Esophagus (tissue), 2 donors: Measurements from ENCODE around the gene EVL. TPM values are rescaled to one million over a fixed set of nuclear protein-coding genes. Genes with fewer than 3 reads are reported as not detected.

Experiments
- H3K27ac ChIP-seq, 2 donors: one replicate each; pipeline ENCODE4 v1.5.1; 2013; ENCODE audit warnings: low read depth in 2 of 2, mild to moderate bottlenecking in 2 of 2, inconsistent platforms in 1 of 2, low read length in 1 of 2, moderate library complexity in 1 of 2
- H3K27me3 ChIP-seq, 2 donors: one replicate each; pipeline ENCODE4 v1.6.1; 2013; ENCODE audit warnings: low read length in 2 of 2, control low read depth in 1 of 2, mild to moderate bottlenecking in 1 of 2; ENCODE audit not compliant: insufficient read depth in 2 of 2, control insufficient read depth in 1 of 2
- H3K36me3 ChIP-seq, 2 donors: one replicate each; pipeline ENCODE4 v1.6.1; 2013; ENCODE audit warnings: low read length in 1 of 2; ENCODE audit not compliant: control insufficient read depth in 2 of 2, insufficient read depth in 2 of 2
- H3K4me1 ChIP-seq, 2 donors: one replicate each; pipeline ENCODE4 v1.6.1; 2013; ENCODE audit warnings: low read length in 1 of 2; ENCODE audit not compliant: control insufficient read depth in 2 of 2, insufficient read depth in 2 of 2
- H3K4me3 ChIP-seq, 2 donors: one replicate each; pipeline ENCODE4 v1.5.1; 2013; ENCODE audit warnings: low read length in 2 of 2, mild to moderate bottlenecking in 2 of 2, low read depth in 1 of 2, moderate library complexity in 1 of 2
- H3K9me3 ChIP-seq, 2 donors: one replicate each; pipeline ENCODE4 v1.6.1; 2013; ENCODE audit warnings: mild to moderate bottlenecking in 2 of 2, low read depth in 1 of 2, low read length in 1 of 2, moderate library complexity in 1 of 2; ENCODE audit not compliant: control insufficient read depth in 2 of 2, insufficient read depth in 1 of 2
- WGBS, 2 donors: extraction: QIAGEN DNeasy Blood & Tissue Kit; methylation state at CpG; one replicate each; pipeline ENCODE4 v1.1.7; 2013; 5-methylcytosine and 5-hydroxymethylcytosine counted together
- polyA plus RNA-seq, 2 donors: library from polyadenylated mRNA; stranded (reverse); fragments of 200-250 nt; gene quantifications; one replicate each; pipeline ENCODE4 v1.2.3, GENCODE V29; 2013
- donor health status: healthy with polysubstance abuse.
- donor health status: Bipolar disorder and iron deficiency.

Gene EVL
- polyA plus RNA-seq, 2 donors: 25.3 to 41.9 TPM

DNA sequence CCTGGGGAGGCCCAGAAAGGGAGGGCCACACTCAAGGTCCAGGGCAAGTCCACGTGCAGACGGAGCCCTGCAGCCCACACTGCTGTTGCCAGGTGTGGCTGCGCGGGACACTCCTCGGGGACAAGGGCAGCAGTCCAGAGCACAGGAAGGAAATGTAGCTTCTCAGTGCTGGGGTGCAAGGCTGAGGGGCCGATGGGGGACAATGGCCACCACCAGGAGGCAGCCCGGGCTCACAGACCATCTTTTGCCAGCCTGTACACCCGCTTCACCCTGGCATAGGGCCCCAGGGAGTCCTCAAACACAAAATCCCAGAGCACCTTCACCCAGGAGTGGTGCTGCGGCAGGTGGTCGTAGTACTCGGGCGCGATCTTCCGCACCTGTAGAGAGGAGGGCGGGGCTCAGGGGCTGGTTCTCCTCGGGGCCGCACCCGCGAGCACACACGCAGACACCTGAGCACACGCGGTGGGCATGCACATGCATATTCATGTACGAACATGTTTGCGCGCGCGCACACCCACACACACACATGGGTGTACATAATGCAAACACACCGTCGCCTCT lies 81.4 kb downstream of the EVL start:
- Histone ChIP-seq H3K4me1 (peaks cover 16 to 63% of the 10 kb centered on the region in 2 donors), H3K4me3 (no peak overlapping the region), H3K36me3 (peaks cover 0 to 40% of the 10 kb centered on the region in 2 donors), H3K27me3 (no peaks in the 10 kb centered on the region), H3K27ac (no peak overlapping the region), H3K9me3 (peaks cover 0 to 2% of the 10 kb centered on the region in 2 donors)
- WGBS, 2 donors: 71 to 72% methylated on average over 29 of the region's 29 CpGs

DNA sequence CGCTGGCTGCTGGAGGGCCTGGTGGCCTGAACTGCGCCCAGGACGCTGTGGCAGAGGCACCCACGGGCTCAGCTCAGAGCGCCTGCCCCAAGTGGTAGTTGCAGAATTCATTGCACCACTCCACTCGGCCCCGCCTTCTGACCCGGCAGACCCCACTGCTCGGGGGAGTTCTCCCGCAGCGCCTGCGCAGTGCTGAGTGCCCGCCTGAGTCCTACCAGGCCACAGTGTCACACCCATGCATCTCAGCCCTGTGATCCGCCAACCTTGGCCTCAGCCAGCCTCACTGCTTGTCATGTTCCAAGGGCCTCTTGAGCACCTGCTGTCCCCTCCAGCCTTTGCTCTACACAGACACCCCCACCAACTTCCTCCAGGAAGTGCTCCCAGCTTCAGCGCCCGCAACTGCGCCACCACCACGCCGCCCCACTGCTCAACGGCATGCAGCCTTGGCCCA lies 82.0 kb downstream of the EVL start:
- Histone ChIP-seq H3K27ac (no peak overlapping the region), H3K4me3 (no peak overlapping the region), H3K9me3 (peaks cover 0 to 2% of the 10 kb centered on the region in 2 donors), H3K4me1 (peaks cover 13 to 64% of the 10 kb centered on the region in 2 donors), H3K36me3 (peaks cover 0 to 36% of the 10 kb centered on the region in 2 donors), H3K27me3 (no peaks in the 10 kb centered on the region)
- WGBS, 2 donors: 64 to 75% methylated on average over 20 of the region's 20 CpGs

DNA sequence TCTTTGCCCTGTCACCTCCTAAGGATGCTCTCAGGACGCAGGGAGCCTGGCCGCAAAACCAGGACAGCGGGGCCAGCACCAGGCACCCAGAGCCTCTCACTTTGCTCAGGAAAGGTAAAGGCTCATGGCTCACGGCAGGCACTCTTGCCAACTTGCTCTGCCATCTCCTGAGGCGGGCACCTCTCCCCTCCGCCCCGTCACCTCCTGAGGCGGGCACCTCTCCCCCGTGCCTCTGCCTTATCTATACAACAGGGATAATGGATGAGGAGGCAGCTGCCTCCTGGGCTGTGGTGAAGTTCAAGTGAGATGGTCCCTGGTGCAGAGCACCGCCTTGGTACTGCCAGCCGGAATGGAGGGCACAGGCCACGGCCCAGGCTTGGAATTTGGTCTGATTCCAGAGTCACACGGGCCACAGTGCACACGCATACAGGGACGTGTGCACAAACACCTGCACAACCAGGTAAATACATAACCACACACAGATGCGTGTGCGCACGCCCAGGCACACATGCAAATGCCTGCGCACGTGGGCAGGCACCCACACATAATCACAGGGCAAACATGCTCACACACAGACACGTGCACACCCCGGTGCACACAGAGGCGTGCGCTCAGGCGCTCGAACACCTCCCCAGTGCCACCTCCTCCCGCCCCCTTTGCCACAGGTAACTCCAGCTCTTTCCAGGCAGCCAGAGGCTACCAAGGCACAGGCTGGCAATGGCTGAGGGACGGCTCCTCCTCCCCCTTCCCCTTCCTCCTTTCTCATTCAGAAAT lies 82.7 kb downstream of the EVL start:
- no peak overlapping the region for H3K27ac ChIP-seq

DNA sequence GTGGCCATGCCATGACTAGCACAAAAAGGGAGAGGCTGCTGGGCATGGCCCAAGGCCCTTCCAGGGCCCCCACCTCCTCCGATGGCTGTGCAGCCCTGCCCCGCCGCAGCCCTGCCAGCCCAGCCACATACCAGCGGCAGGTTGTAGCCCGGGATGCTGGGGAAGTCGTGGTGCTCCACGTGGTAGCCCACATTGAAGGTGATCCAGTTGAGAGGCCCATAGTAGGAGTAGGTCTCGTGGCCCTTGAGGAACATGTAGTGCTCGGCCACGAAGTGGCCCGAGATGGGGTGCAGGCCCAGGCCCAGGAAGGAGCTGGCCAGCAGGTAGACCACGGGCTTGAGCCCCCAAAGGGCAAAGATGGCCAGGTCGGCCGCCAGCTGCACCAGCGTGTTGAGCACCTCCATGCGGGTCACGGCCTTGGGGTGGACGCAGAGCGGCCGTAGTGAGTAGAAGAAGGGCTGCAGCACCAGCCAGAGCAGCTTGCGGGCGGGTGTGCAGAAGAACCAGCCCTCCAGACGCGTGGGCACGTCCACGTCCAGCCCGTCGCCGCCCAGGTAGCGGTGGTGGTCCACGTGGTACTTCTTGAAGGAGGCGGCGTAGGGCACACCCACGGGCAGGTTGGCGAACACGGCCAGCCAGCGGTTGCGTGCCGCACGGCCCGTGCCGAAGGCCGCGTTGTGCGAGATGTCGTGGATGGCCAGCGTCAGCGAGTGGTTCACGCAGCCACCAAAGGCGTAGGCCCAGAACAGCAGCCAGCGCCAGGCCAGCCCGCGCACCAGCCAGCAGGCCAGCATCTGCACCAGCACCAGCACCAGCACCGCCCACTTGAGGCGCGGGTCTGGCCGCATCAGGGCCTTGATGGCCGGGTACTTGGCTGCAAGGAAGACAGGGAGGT lies 83.9 kb downstream of the EVL start:
- WGBS, 2 donors: 91 to 92% methylated on average over 54 to 58 of the region's 58 CpGs
- H3K4me1 ChIP-seq: peaks cover 13 to 68% of the 10 kb centered on the region in 2 donors

More for the DNA sequence above, 82.7 kb downstream of the EVL start:
- peaks cover 13 to 64% of the 10 kb centered on the region in 2 donors for H3K4me1 ChIP-seq
- WGBS, 2 donors: 56 to 58% methylated on average over 26 to 28 of the region's 28 CpGs
- no peak overlapping the region for H3K4me3 ChIP-seq
- H3K36me3 ChIP-seq: peaks cover 0 to 33% of the 10 kb centered on the region in 2 donors
- H3K27me3 ChIP-seq: no peaks in the 10 kb centered on the region
- H3K9me3 ChIP-seq: peaks cover 0 to 2% of the 10 kb centered on the region in 2 donors

DNA sequence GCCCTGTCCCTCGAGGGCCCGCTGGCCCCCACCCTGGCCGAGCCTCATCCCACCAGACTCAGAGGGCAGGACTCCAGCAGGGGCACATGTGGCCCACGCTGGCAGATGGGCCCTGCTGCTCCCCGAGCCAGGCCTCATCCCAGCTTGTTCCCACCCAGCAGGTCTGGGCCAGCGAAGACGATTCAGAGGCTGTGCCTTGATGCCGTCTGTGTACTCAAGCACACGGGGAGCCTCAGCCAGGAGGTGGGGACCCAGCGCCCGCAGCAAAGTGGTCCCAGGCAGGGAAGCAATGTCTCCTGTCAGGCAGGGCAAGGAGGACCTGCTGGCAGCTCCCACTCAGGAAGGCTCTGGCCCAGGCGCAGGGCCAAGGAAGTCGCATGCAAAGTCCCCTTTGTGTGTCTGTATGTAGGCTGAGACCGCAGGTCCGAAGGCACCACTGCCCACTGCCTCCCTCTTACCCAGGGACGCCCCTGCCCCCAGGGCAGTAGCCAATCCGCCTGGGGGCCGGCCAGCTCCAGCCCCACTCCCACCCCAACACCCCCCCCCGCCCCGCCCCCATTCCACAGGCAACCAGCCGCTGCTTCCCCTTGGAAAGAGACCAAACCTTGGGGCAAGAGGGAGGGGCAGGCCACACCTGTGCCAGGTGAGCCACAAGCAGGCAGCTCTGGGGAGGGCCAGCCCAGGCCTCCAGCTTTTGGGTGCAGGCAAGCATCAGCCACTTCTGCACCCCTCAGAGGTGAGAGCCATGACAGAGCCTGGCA lies 84.8 kb downstream of the EVL start:
- WGBS, 2 donors: 32 to 34% methylated on average over 16 to 21 of the region's 21 CpGs
- H3K4me3 ChIP-seq: no peak overlapping the region
- peak overlapping the region; percentile 81 to 88 for H3K27ac ChIP-seq

More for the DNA sequence above, 83.9 kb downstream of the EVL start:
- Histone ChIP-seq H3K27me3 (no peaks in the 10 kb centered on the region), H3K4me3 (no peak overlapping the region), H3K27ac (no peak overlapping the region), H3K36me3 (peaks cover 0 to 25% of the 10 kb centered on the region in 2 donors), H3K9me3 (peaks cover 0 to 2% of the 10 kb centered on the region in 2 donors)

DNA sequence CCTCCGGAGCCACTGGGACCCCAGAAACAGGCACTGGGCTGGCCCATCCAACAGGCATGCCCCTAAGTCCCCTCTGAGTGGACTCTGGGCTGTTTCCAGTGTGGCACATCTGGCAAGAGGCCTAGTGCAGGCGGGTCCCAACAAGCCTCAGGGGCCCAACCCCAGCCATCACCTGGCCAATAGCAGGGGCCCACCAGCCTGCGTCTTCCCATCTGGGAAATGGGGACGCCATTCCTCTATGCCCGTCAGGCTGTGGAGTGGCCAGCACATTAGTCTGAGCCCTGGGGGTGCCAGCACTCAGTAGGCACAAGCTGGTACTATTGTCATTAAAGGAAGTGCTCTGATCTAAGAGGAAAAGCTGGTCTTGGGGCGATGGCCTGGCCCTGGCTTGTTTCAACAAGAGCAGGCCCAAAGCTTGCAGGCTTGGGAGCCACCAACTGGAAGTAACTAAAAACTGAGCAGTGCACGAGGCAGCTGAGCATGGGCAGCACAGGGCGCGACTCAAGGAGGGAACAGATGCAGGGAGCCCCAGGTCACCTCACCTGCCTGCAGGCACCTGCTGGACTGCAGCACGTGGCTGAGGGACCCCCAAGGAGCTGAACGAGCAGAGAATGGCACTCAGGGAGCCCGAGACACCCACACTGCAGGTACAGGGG lies 85.8 kb downstream of the EVL start:
- peaks cover 0 to 24% of the 10 kb centered on the region in 2 donors for H3K36me3 ChIP-seq
- no peak overlapping the region for H3K4me3 ChIP-seq
- H3K27me3 ChIP-seq: no peaks in the 10 kb centered on the region
- H3K4me1 ChIP-seq: peaks cover 13 to 64% of the 10 kb centered on the region in 2 donors
- WGBS, 2 donors: 51 to 56% methylated on average over 12 of the region's 12 CpGs
- H3K27ac ChIP-seq: peak overlapping the region; percentile 81 to 88
- H3K9me3 ChIP-seq: peaks cover 8 to 9% of the 10 kb centered on the region in 2 donors

More for the DNA sequence above, 84.8 kb downstream of the EVL start:
- Histone ChIP-seq H3K36me3 (peaks cover 0 to 27% of the 10 kb centered on the region in 2 donors), H3K27me3 (no peaks in the 10 kb centered on the region), H3K4me1 (peaks cover 13 to 71% of the 10 kb centered on the region in 2 donors), H3K9me3 (peaks cover 8 to 9% of the 10 kb centered on the region in 2 donors)

DNA sequence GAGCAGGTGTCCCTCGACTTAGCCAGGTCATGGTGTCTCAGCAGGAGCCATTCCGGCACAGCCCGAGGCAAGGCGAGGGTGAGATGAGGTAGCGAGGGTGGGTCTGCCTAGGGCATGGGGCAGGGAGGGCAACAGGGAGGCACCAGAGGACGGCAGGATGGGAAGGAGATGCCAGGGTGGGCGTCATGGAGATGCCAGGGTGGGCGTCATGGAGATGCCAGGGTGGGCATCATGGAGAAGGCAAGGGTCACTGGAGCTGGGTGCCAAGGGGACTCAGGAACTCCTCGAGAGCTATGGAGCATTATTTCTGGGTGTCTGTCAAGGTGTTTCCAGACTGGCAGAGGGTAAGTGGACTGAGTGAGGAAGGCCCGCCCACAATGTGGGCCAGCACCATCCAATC lies 86.9 kb downstream of the EVL start:
- Histone ChIP-seq H3K27me3 (no peaks in the 10 kb centered on the region), H3K27ac (no peak overlapping the region), H3K4me3 (no peak overlapping the region), H3K9me3 (peaks cover 8 to 9% of the 10 kb centered on the region in 2 donors), H3K36me3 (peaks cover 0 to 20% of the 10 kb centered on the region in 2 donors), H3K4me1 (peaks cover 13 to 60% of the 10 kb centered on the region in 2 donors)
- 87 to 92% methylated on average over 10 of the region's 10 CpGs for WGBS, 2 donors

DNA sequence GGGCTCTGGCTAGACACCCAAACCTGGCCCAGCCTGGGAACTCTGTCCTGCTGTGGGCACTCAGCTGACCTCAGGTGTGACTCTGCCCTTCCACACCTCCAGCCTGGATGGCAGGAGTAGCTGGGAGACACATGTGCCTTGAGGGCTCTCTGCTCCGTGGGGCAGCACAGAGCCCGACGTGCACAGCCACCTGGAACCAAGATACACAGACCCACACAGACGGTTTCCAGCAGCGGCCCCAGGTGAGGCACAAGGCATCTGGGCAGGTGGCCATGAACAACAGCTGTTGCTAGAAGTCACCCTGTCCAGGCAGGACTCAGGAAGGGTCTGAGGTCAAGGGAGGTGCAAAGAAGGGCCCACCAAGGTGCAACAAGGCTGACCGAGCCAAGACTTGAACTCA lies 88.3 kb downstream of the EVL start:
- no peaks in the 10 kb centered on the region for H3K27me3 ChIP-seq
- WGBS, 2 donors: 70 to 80% methylated on average over 6 of the region's 6 CpGs
- no peak overlapping the region for H3K27ac ChIP-seq
- H3K36me3 ChIP-seq: peaks cover 0 to 12% of the 10 kb centered on the region in 2 donors
- H3K4me3 ChIP-seq: no peak overlapping the region
- H3K9me3 ChIP-seq: peaks cover 8 to 9% of the 10 kb centered on the region in 2 donors
- H3K4me1 ChIP-seq: peaks cover 13 to 56% of the 10 kb centered on the region in 2 donors
